ENCODE measurements around the gene SPIC.

- TF ChIP-seq TAF1 (IDR thresholded peaks at IDR 0.05; ENCODE audit: borderline replicate concordance, insufficient read depth, low read length): no peak
- no peak for TF ChIP-seq POLR2AphosphoS5 (IDR thresholded peaks at IDR 0.05; ENCODE audit: low read depth, low read length)
- TF ChIP-seq SIN3A (IDR thresholded peaks at IDR 0.05; ENCODE audit: borderline replicate concordance, insufficient read depth, low read length): no peak
- no peak for TF ChIP-seq REST (IDR thresholded peaks at IDR 0.05; ENCODE audit: insufficient read depth in 1 of 2, low read depth in 2 of 2, low read length in 2 of 2)
Measured at GRCh38 chr12:101474711-101475386, at the start of gene SPIC.
